COLO829 (cell line): ENCODE measurements around the gene MRGPRE.

Experiments used
- DNase-seq: peaks from one replicate; pipeline ENCODE4 v3.0.0; 2012; ENCODE audit warnings: low spot score

MRGPRE gene

GRCh38 chr11:3213659-3214419, 18.4 kb downstream of the MRGPRE start:
- no peak for DNase-seq

- no peak for DNase-seq
These were observed 23.9 kb downstream of the MRGPRE start for GRCh38 chr11:3208272-3208671.

DNA sequence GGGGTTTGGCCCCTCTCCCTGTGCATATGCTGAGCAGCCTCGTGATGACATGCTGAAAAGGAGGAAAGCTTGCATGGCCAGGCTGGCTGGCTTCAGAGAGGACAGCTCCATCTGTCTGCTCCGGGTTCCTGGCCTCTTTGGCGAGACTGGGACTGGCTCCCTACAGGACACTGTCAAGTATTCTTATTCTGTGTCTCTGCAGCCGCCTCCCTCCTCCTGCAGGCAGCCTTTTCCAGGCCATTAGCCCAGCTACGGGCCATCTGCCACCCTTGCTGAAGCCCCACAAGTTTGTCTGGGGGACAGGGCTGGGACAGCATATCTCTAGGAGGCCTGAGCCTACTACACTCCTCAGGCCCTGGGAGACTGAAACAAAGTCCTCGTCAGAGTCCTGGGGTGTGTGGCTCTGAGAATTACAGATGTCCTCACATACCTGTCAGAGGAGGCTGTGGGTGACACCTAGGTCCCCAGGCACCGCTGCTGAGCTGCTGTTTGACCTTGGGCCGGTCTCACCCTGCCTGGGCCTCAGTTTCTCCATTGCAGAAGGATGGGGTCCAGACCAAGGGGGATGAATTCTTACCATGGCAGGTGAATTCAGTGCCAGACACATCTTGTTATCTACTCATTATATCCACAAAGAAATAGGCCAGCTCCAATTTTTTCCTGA, 24.6 kb downstream of the MRGPRE start:
- no peak for DNase-seq

- no peak for DNase-seq
These were observed 25.4 kb downstream of the MRGPRE start for GRCh38 chr11:3206922-3207204.

- DNase-seq: no peak
These were observed 25.9 kb downstream of the MRGPRE start for GRCh38 chr11:3206156-3206921.

DNA sequence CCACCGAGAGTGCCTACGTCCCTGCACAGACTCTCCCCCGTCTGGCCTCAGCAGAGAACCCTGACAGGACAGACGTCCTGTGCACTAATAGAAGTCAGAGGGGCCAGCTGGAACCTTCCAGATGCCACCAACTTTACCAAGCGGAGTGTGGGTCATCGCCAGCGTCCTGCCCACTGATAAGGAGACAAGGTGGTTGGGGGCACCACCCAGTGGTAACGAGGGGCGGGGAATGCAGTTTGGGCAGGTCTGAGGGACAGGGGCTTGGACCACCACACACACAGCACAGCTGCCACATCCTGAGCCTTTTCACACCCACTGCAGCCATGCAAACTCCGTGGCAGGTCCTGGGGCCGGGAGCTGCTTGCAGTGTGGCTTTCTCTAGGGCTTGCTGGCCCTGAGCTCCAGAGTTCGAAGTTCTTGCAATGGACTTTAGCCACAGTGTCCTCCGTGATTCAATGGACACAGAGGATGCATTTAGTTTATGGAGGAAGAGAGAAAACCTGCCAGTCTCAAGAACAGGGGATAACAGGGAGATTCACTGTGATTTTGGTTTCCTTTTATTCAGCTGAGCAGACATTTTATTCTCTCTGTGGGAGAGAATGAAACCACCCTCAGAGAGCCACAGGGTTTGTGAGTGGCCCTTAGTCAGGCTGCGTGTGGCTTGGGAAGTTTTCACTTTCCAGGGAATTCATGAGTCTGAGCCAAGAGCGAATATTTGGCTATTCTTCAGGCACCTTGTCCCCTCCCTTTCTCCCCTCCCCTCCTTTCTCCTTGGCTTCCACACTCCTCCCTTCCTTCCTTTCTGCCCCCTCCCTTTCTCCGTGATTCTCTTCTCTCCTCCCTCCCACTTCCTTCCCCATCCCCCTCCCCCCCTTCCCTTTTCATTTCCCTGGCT, 26.7 kb downstream of the MRGPRE start:
- no peak for DNase-seq

- no peak for DNase-seq
These were observed 27.8 kb downstream of the MRGPRE start for GRCh38 chr11:3204141-3205015.

DNA sequence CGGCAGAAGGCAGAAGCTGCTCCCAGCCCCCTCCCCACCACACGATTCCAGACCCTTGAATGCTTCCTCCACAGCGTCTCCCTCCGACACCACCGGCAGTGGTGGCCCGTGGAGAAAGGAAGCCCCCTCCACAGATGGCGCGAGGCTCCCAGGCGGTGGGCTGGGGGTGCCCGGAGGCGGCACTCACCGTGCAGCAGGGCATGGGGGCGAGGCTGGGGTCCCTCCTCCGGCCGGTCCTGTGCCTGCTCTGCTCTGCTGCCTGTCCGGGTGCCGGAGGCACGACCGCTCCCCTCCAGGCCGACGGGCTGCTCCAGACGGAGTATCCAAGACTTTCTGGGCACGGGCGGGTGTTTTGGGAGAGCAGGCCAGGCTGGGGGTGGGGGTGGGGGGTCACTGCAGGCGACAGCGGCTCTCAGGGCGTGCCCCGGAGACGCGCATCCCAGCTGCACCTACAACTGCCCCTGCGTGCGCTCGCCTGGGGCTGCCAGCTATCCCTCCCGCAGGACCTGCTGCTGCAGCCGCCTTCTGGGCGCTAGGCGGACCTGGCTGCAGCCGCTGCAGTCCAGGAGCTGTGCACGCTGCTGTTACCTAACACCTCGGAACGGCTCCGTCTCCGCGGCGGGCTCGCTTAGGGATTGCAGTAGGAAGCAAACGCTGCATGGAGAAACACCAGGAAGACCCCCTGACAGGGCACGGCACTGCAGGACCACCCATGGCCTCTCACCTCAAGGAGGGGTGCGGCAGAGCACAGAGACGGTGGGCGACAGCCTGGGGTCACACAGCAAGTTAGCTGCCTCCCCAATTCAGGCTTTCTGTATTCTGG, 28.8 kb downstream of the MRGPRE start:
- no peak for DNase-seq

DNA sequence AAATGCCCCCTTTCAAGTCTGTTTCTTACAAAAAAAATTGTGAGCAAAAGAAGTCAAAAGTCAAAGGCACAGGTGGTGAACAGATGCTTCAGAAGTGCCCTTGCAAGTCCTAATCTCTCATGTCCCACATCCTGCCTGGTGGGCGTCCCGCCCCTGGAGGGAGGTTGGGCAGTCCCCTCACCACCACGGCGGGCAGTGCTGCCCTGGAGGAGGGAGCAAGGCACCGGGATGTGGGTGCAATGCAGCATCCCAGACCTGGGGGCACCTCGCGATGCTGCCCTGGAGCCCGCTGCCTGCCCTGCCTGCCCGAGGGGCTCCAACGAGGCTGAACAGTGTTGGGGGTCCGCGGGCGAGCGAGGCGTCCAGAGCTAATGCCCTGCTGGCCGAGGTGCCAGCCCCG, 29.5 kb downstream of the MRGPRE start:
- no peak for DNase-seq

GRCh38 chr11:3202305-3202704, 29.9 kb downstream of the MRGPRE start:
- no peak for DNase-seq

DNA sequence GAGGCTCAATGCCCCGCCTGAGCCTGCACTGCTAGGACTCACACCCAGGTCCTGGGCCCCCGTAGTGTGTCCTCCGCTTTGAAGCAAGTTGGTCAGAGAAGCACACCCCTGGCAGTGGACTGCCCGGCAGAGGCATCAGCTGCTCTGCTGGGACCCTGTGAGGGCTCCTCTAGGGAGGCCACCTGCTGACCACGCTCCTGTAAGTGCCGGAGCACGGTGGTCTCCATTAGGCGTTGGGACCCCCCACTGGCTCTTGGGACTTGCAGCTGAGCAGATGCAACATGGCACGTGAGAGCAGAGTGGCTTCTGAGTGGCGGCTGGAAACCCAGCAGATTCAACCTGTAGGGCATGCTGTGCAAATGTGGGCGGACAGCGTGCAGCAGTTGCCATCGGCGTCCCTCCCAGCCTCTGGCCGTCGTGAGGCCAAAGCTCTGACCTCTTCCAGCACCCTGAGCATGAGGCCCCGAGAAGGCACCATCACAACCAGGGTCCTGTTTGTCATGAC, 30.5 kb downstream of the MRGPRE start:
- no peak for DNase-seq

- no peak for DNase-seq
These were observed 31.1 kb downstream of the MRGPRE start for GRCh38 chr11:3201112-3201581.

DNA sequence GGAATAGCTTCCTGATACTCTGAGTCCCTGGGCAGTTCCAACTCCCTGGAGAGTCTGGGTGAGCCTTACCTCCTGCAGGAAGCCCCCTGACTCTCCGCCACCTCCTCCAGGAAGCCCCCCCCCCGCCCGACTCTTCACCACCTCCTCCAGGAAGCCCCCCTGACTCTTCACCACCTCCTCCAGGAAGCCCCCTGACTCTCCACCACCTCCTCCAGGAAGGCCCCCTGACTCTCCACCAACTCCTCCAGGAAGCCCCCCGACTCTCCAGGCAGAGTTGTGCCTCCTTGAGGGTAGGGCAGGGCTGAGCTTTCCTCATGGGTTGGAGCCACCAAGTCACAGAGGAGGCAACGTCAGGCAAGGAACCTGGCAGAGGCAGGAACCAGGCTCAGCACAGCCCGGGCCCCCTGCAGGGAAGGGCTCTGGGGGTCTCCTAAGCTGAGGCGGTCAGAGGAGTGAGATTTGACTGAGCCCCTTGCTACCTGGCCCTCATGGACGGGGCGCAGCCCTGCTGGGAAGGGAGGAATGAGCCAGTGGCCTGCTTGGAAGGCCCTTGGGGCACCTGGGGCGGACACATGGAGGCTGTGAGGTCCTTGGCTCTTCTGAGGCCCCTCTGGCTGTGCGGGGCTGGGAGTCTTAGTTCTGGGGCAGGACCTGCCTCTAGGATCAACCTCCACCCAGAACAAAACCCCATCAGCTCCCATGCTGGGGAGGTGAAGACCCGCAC, 31.7 kb downstream of the MRGPRE start:
- DNase-seq: no peak

- DNase-seq: no peak
These were observed 32.5 kb downstream of the MRGPRE start for GRCh38 chr11:3199537-3200295.

DNA sequence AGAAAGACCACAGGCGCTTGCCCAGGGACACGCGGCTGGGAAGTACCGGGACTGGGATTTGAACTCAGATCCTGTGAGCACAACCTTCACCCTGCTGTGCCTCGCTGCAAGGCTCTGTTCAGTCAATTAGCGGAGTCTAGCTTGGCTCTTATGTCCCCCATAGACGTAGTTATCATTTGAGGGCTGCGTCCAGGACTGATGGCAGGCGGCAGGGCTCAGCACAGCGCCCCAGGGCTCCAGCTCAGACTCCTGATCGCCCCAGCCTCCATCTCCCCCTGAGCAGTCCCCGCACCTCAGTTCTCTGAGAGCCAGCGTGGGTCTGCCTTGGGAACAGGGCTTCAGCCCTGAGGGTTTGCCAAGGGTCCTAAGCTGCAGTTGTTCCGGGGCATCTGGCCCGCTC, 33.4 kb downstream of the MRGPRE start:
- DNase-seq: no peak

- no peak for DNase-seq
These were observed 34.2 kb downstream of the MRGPRE start for GRCh38 chr11:3197878-3198528.

DNA sequence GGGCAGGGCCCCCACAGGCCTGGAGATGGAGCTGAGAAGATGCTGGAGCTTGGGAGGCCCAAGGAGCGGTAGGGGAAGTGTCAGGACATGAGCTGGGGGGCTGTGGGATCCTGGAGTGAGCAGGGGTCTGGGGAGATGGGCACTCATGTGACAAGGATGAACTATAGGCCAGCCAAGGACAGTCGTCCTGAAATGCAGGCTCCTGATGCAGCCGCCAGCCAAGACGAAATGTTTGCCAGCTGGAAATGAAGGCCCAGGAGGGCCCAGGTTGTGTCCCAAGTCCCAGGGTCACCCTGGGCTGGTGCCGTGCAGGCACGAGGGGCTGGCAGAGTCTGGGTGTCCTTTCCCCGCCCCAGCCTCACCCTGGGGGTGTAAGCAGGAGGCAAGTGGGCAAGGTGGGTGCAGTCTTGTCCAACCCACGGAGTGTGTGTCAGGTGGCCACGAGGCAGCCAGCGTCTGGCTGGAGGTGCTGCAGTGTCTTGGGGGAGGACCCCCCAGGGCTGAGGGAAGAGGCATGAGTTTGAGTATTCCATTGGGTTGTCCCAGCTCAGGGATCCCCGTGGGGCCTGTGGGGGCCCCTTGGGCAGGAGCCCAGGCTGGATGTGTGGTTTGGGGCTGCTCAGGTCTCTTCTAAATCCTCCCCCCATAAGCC, 35.0 kb downstream of the MRGPRE start:
- no peak for DNase-seq
